Retinal pigment epithelial cell (primary cell): Measurements from ENCODE around the gene CRYZL1.

Source experiments
- DNase-seq: peaks from one replicate; pipeline ENCODE4 v3.0.0-alpha.2; 2010; ENCODE audit warnings: low read depth
- H3K4me3 ChIP-seq: 2 replicates; pipeline ENCODE4 v1.5.1; 2011; ENCODE audit warnings: mild to moderate bottlenecking, low read length, control low read depth, moderate library complexity
- TF ChIP-seq, protein P1 (sequence below): conservative IDR thresholded peaks from 2 replicates; pipeline ENCODE4 v1.5.1; 2011; ENCODE audit warnings: low read depth, low read length, control low read depth, inconsistent platforms

Gene CRYZL1

DNA sequence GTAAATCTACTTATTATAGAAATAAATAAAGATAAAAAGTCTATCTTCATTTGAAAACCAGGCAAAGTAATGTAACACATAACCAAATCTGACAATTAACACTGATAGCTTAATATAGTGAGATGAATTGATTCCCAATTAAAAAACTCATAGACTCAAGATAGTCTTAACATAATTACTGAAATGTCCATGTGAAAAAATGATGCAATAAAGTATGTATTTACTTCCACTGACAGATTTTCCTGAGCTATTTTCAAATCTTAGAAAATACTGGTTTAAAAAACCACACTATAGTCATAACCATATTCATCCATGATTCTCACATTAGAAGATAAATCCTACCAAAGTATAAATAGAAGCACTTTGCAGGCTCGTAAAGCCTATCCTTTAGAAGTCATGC lies 43.5 kb downstream of the CRYZL1 start:
- DNase-seq = no peak
- TF ChIP-seq, protein P1, sequence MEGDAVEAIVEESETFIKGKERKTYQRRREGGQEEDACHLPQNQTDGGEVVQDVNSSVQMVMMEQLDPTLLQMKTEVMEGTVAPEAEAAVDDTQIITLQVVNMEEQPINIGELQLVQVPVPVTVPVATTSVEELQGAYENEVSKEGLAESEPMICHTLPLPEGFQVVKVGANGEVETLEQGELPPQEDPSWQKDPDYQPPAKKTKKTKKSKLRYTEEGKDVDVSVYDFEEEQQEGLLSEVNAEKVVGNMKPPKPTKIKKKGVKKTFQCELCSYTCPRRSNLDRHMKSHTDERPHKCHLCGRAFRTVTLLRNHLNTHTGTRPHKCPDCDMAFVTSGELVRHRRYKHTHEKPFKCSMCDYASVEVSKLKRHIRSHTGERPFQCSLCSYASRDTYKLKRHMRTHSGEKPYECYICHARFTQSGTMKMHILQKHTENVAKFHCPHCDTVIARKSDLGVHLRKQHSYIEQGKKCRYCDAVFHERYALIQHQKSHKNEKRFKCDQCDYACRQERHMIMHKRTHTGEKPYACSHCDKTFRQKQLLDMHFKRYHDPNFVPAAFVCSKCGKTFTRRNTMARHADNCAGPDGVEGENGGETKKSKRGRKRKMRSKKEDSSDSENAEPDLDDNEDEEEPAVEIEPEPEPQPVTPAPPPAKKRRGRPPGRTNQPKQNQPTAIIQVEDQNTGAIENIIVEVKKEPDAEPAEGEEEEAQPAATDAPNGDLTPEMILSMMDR = no peak
- H3K4me3 ChIP-seq = no peak overlapping the region

DNA sequence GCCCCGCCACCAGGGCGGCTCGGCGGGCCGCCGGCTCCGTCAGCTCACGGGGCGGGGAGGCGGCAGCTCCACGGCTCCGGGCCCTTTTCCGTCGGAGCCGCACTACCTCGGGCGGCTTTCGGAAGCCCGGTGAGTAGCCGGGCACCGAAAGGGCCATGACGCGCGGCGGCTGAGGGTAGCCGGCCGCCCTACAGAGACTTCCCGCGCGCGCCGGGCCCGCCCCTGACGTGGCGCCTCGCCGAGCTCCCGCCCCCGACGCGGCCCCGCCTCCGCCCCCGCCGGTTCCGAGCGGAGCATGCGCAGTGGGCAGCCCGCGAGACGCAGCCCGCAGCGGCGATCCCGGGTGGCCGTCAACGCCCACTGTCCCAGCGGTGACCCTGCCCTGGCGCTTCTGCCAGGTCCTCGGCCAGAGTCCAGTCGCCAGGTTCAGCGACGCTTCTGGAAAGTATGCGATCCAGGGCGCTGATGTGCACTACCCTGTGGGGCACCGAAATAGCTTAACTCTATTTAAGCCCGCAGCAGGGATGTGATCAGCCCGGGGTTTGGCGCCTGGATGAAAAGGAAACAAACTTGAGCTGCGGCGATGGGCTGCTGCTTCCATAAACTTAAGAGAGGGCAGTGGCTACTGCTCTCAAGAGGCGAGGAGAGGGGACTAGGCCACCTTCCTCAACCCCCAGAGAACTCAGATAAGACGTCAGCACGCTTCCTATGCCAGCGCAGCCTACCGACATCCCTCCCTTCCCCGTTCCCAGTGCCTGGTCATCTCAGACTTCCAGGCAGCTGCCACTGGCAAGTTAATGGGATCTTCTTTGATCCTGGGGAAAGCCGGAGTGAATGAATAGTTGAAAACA lies 52.8 kb downstream of the CRYZL1 start, which contains the start of gene DONSON:
Gene DONSON, minus strand, starts transcription at position 200 of the 851 bp plus-strand sequence. Its CDS starts 43 bp downstream, at position 157.
- peak; percentile 18 for DNase-seq
- H3K4me3 ChIP-seq = peak within 1 kb of the TSS; percentile 84
- TF ChIP-seq, protein P1 = no peak

DNA sequence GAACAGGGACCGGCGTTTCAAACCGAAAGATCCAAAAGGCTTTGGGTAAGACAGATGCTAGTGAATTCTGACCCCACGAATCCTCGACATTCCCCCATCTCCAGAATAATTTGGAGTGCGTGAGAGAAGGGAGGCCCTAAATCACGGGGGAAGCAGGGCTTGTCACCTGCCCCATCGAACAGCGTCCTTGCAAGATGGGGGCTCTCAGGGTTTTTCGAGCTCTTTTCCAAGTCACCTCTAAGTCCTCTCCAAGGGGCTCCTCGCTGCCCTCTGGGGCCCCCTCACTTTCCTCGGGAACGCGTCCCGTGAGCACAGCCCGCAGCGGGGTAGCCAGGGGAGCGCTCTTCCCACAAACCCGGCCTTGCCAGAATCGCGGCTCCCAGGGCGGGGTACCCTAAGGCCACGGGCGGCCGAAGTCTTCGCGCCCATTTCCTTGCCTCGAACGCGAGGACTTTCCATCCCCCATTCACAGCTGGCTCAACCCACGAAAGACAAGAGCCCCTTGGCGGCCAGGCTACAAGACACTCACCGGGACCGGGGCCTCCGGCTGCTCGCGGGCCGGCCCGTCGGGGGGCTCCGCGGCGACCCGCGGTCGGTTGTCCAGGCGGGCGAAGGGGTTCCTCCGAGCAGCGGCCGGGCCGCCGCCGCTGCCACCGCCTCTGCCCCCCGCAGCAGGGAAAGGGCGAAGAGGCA lies 53.6 kb downstream of the CRYZL1 start:
- peak overlapping the region; percentile 67 for H3K4me3 ChIP-seq

DNA sequence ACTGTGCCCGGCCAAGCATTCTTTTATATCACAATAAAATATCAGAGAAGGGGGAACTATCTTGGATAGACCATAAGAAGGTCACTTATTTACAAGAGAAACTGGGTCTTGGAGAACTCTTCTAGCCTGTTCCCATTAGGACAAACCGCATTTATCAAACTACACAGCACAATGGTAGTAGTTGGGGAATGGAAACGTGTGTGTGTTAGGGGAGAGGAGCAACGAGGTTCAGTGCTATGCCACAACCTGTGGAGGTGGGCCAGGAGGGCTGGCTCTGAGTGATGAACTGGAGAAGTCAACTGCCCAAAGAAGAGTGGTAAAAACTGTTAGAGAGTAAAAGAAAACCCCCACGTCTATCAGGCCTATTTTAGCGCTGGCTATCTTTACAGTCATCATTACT lies 54.6 kb downstream of the CRYZL1 start:
- TF ChIP-seq, protein P1 = no peak
- no peak for DNase-seq
- H3K4me3 ChIP-seq = peak overlapping the region; percentile 67

More for the DNA sequence above, 53.6 kb downstream of the CRYZL1 start:
- DNase-seq = no peak
- TF ChIP-seq, protein P1 = no peak

DNA sequence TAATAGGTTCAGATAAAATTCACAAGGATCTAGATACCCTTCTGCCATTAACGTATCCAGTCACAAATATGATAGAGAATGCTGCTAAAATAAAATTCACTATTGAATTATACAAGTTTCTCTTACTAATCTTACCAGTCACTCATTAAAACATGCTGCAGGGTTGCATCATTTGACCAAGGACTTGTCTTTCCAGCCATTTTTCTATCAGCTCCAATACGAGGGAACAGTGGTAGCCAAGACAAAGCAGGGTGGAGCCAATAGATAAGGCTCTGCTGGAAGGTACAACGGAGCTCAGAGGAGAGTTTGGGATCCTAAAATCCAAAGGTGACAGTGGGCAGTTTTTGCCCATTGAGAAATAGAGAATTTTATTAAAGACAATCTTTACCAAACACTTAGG lies 57.1 kb downstream of the CRYZL1 start:
- TF ChIP-seq, protein P1 = no peak
- H3K4me3 ChIP-seq = no peak overlapping the region
- DNase-seq = no peak

DNA sequence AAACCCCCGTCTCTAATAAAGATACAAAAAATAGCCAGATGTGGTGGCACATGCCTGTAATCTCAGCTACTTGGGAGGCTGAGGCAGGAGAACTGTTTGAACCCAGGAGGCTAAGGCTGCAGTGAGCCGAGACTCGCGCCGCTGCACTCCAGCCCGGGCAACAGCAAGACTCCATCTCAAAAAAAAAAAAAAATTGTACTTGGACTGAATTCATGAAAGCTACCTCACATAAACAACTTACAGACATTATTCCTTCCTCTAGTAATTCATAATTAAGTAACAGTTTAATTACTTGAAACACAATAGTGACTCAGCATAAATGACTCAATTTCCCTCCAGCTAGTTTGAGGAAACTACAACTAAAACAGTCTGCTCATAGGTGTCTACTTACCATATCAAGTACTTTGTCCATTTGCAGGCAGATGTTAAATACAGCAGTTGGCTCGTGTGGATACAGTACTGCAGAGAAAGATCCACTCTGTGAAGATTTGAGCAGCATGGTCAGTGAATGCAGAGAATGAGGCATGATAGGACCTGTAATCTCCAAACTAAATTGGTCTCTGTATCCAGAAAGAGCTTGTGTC lies 62.5 kb downstream of the CRYZL1 start:
- no peak overlapping the region for H3K4me3 ChIP-seq
- no peak for DNase-seq
- TF ChIP-seq, protein P1 = no peak
